Caki2 (cell line): ENCODE measurements around the gene ARF1. TPM values are rescaled to one million over a fixed set of nuclear protein-coding genes. Genes with fewer than 3 reads are reported as not detected.
A peak's percentile ranks its signal among the peaks of the same experiment; 100 is the strongest.

ENCODE experiments used
- DNase-seq: peaks from one replicate; pipeline ENCODE4 v3.0.0-alpha.2; 2015; ENCODE audit warnings: low read depth
- in situ Hi-C: cut with HindIII; loops from 2 replicates; pipeline ENCODE4 v1.10.0; 2016; ENCODE audit warnings: low sequenced_read_pairs, low pct_unique_long_range_greater_than_20kb, mixed read lengths
- total RNA-seq: library from RNA; depleted of rRNA; stranded (reverse); fragments of >200 nt; shearing (Covaris generic); gene quantifications from 2 replicates; pipeline ENCODE4 v1.2.3, GENCODE V29; 2014; ENCODE audit warnings: low replicate concordance

The ARF1 gene
- total RNA-seq, 1 experiment from 2014 or later, result 399 TPM

GRCh38 chr1:228136901-228137300 lies 54.4 kb downstream of the ARF1 start:
- in situ Hi-C loops, result no loop called here
- no peak for DNase-seq

- no peak for DNase-seq
These were observed 57.0 kb downstream of the ARF1 start for GRCh38 chr1:228139406-228139930.

DNA sequence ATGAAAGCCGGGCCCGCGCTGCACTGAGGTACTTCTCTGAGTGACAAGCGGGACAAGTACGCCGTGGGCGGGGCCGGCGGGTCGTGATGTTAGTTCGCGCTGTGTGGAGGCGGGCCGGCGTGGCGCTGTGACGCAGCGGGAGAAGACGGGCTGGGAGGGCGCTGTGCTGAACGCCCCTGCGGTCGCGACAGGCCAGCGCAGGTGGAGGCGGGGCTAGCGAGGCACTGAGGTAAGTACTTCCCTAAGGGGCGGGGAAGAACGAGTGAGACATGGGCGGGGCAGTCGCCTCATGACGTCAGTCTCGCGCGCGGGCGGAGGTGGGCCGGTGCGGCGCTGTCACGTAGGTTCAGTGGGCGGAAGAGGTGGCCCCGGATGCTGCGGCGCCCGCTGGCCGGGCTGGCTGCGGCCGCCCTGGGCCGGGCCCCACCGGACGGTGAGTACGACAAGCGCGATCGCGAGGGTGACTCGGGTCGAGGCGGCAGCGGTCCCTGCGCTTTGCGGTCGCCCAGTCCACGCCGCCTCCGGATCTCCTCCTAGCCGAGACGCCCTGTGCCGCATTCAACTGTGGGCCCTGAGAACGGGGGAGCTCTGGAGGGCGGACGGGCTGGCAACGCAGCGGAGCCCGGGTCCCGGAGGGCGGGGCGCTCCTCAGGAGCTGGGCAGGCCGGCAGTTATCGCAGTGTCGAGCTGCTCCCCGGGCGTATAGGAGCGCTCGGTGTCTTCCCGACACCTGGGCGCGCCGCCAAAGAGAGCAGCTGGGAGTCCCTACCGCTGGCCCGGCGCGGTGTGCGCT lies 57.6 kb downstream of the ARF1 start, which contains the start of gene GUK1:
GUK1 (plus strand) TSS at position 349 of the 793 bp plus-strand sequence; CDS start at position 373, 24 bp downstream.
- in situ Hi-C loops, result no loop called here
- DNase-seq, result peak; percentile 100

More at GRCh38 chr1:228139406-228139930, 57.0 kb downstream of the ARF1 start:
- in situ Hi-C loops, result no loop called here

GRCh38 chr1:228140724-228141225 lies 58.3 kb downstream of the ARF1 start:
- in situ Hi-C loops, result no loop called here
- peak; percentile 17 for DNase-seq

GRCh38 chr1:228141226-228142044 lies 58.9 kb downstream of the ARF1 start:
- no peak for DNase-seq
- in situ Hi-C loops, result no loop called here

- in situ Hi-C loops, result no loop called here
- DNase-seq, result no peak
These were observed 59.7 kb downstream of the ARF1 start for GRCh38 chr1:228142155-228142691.

- no peak for DNase-seq
- in situ Hi-C loops, result no loop called here
These were observed 60.2 kb downstream of the ARF1 start for GRCh38 chr1:228142701-228143136.

- no peak for DNase-seq
- in situ Hi-C loops, result no loop called here
These were observed 61.1 kb downstream of the ARF1 start for GRCh38 chr1:228143480-228144192.

- in situ Hi-C loops, result no loop called here
- DNase-seq, result no peak
These were observed 61.9 kb downstream of the ARF1 start for GRCh38 chr1:228144193-228144992.

DNA sequence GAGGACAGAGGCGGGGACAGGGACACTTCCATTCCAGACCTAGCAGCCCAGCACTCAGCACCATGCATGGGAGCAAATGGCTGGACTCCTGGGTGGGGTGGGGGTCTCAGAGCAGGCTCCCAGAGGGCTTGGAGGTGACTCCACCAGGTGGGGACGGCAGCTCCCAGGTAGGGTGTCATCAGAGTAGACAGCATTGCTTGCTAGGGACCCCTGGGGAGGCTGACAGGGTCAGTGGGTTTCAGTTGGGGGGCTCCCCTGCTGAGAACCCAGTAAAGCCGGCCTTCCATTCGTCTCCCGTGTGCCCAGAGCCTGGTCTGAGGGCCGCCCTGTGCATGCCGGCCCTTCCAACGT lies 62.5 kb downstream of the ARF1 start:
- no peak for DNase-seq
- in situ Hi-C loops, result no loop called here

- in situ Hi-C loops, result no loop called here
- DNase-seq, result no peak
These were observed 63.2 kb downstream of the ARF1 start for GRCh38 chr1:228145463-228146416.

GRCh38 chr1:228146417-228147150 lies 64.1 kb downstream of the ARF1 start:
- in situ Hi-C loops, result no loop called here
- no peak for DNase-seq

GRCh38 chr1:228147151-228147693 lies 64.7 kb downstream of the ARF1 start:
- DNase-seq, result no peak

DNA sequence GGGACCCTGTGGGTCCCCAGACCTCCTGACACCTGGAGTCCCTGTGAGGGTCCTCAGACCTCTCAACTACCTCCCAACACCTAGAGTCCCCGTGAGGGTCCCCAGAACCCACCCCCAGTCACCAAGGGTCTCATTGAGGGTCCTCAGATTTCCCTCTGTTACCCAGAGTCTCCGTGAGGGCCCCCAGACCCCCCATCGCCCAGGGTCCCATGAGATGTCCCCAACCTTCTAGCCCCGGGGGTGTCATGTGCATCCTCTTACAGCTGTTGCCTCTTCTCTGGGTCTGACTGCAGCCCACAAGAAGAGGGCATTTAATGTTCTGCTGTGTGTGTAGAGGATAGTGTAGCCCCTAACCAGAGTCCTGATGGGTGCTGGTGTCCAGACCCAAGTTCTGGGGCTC lies 65.3 kb downstream of the ARF1 start:
- no peak for DNase-seq
- in situ Hi-C loops, result no loop called here

More at GRCh38 chr1:228147151-228147693, 64.7 kb downstream of the ARF1 start:
- in situ Hi-C loops, result no loop called here

DNA sequence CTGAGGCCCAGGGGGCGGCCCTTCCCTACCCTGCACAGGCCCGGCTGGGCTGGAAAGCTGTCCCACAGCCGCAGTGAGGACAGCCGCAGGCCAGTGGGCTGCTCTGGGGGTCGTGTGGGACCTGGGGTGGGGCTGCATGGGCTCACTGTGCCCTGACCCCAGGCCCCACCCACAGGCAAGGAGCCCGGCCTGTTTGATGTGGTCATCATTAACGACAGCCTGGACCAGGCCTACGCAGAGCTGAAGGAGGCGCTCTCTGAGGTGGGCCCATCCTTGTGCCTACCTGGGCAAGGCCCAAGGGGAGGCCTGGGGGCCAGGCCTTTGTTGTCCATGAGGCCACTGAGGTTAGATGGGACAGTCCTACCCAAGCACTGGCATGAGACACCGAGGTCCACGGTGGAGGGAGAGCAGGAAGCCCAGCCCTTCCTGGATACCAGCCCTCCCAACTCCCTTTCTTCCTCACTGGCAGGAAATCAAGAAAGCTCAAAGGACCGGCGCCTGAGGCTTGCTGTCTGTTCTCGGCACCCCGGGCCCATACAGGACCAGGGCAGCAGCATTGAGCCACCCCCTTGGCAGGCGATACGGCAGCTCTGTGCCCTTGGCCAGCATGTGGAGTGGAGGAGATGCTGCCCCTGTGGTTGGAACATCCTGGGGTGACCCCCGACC lies 65.8 kb downstream of the ARF1 start:
- in situ Hi-C loops, result no loop called here
- DNase-seq, result no peak
